Type B pancreatic cell (in vitro differentiated cells): ENCODE results near the gene REEP3. TPM values are rescaled to one million over a fixed set of nuclear protein-coding genes. Genes with fewer than 3 reads are reported as not detected.

ENCODE experiments used
- DNase-seq: peaks from one replicate; pipeline ENCODE4 v3.0.0; 2021; ENCODE audit warnings: mixed read lengths; ENCODE audit not compliant: unreplicated experiment; ENCODE audit errors: extremely low spot score
- H3K27ac Mint-ChIP-seq: 2 replicates; pipeline ENCODE4 v1.8.0; 2021; ENCODE audit warnings: mild to moderate bottlenecking, mixed read lengths
- H3K27me3 Mint-ChIP-seq: 2 replicates; pipeline ENCODE4 v1.8.0; 2021; ENCODE audit warnings: mixed read lengths
- H3K36me3 Mint-ChIP-seq: 2 replicates; pipeline ENCODE4 v1.8.0; 2021; ENCODE audit warnings: mixed read lengths
- H3K4me1 Mint-ChIP-seq: one replicate; pipeline ENCODE4 v1.8.0; 2021; ENCODE audit warnings: mixed read lengths; ENCODE audit not compliant: unreplicated experiment
- H3K4me3 Mint-ChIP-seq: 2 replicates; pipeline ENCODE4 v1.8.0; 2021; ENCODE audit warnings: mild to moderate bottlenecking, mixed read lengths
- H3K9me3 Mint-ChIP-seq: 2 replicates; pipeline ENCODE4 v1.8.0; 2021; ENCODE audit warnings: mixed read lengths
- CTCF ChIP-seq: fragments of 200-600 bp; sonication (generic); conservative IDR thresholded peaks from 2 replicates; pipeline ENCODE4 v1.5.0; 2021; ENCODE audit warnings: antibody characterized with exemption, mild to moderate bottlenecking
- total RNA-seq: library from RNA; stranded (reverse); gene quantifications from 2 replicates; pipeline ENCODE4 v1.2.1, GENCODE V29; 2021; ENCODE audit warnings: low replicate concordance

REEP3 gene
- total RNA-seq, 1 donor from 2014 or later, result 38.1 TPM

- TF ChIP-seq CTCF, result no peak
- Mint-ChIP-seq H3K9me3 (no peaks in the 10 kb centered on the region), H3K27ac (no peak overlapping the region), H3K4me3 (no peak overlapping the region), H3K4me1 (peaks cover 12% of the 10 kb centered on the region), H3K27me3 (no peaks in the 10 kb centered on the region), H3K36me3 (no peaks in the 10 kb centered on the region)
- DNase-seq, result no peak
Observed at GRCh38 chr10:63587191-63587590, 66.0 kb downstream of the REEP3 start.

DNA sequence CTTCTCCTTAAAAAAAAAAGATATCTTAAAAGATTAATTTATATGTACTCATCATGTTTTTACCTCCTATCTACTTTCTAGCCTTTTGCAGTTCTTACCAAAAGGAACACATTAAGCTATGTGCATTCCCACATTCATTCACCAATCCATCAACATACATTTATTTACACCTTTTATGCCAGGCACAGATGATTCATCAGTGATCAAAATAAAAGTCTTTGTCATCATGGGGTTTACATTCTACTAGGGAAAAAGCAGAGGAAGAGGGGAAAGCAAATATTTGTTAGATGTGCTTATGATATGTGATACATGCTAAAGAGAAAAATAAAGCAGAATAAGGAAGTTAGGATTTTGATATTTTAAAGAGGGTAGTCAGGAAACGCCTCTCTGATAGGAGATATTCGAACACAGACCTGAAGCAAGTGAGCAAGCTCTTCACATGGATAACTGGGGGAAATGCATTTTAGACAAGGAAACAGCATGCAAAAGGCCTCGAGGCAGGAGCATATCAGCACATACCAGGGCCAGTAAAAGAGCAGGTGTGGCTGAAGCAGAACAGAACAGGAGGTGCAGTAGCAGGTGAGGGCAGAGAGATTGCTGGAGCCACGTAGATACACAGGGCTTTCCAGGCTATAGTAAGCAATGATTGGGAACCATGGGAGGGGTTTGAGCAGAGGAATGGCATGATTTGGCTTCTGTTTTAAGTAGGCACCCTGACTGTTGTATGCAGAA lies 67.4 kb downstream of the REEP3 start:
- Mint-ChIP-seq H3K4me3 (no peak overlapping the region), H3K4me1 (peaks cover 13% of the 10 kb centered on the region), H3K27me3 (no peaks in the 10 kb centered on the region), H3K36me3 (no peaks in the 10 kb centered on the region), H3K27ac (no peak overlapping the region), H3K9me3 (no peaks in the 10 kb centered on the region)
- TF ChIP-seq CTCF, result no peak
- DNase-seq, result no peak

DNA sequence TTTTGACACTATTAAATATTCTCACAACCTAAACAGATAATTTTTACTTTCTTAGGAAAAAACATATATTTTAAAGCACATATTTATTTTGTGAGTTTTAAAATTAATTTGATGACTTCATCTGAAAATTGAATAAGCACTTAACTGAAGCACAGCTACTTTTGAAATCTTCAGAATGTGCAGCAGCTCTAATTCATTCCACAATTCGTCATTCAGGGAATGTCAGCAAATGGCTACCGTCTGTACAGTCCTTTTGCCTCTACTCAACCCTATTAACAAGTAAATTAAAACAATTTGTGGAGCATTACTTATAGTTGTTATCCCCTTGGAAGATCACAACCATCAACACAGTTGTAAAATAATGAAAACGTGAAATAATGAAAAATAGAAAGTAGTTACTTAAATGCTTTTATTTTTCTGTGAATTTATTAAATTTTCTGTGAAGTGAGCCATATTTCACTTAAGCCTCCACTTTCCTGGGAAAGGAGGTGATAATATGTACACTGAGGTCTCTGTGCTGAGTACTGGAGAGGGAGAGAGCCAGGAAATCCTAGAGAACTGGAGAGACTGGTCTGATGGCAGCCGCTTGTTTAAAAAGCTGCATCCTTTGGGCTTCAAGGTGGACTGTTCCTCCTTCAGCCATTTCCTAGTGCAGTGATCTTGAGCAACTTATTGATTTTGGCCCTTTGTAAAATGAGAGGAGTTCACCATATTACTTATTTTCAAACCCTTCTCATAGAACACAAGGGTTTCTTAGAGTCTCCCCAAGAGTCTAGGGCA lies 70.6 kb downstream of the REEP3 start:
- Mint-ChIP-seq H3K36me3 (peaks cover 11% of the 10 kb centered on the region), H3K4me3 (no peak overlapping the region), H3K4me1 (peaks cover 9% of the 10 kb centered on the region), H3K27me3 (no peaks in the 10 kb centered on the region), H3K9me3 (no peaks in the 10 kb centered on the region), H3K27ac (peak overlapping the region; percentile 24)
- TF ChIP-seq CTCF, result no peak
- no peak for DNase-seq

DNA sequence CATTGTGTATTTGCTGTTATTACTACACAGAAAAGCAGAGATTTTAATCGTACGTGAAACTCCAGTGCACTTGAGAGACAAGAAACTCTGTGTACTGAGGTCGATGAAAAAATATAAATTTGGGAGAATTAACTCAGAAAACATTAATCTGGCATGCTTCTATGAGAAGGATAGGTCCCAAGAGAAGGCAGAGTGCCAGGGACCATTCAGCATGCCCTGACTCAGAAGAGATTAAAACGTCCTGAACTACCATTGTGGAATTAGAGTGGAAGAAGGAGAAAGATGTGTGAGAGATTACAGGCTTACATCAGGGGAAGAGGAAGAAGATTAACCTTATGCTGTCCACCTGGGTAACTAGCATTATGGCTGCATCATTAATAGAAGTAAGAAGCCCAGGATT lies 72.4 kb downstream of the REEP3 start:
- Mint-ChIP-seq H3K27me3 (no peaks in the 10 kb centered on the region), H3K36me3 (peaks cover 18% of the 10 kb centered on the region), H3K27ac (no peak overlapping the region), H3K9me3 (no peaks in the 10 kb centered on the region), H3K4me1 (peaks cover 9% of the 10 kb centered on the region), H3K4me3 (no peak overlapping the region)
- no peak for TF ChIP-seq CTCF
- no peak for DNase-seq

- Mint-ChIP-seq H3K27ac (peak overlapping the region; percentile 12), H3K27me3 (no peaks in the 10 kb centered on the region), H3K4me1 (peaks cover 9% of the 10 kb centered on the region), H3K9me3 (no peaks in the 10 kb centered on the region), H3K36me3 (peaks cover 23% of the 10 kb centered on the region), H3K4me3 (no peak overlapping the region)
- TF ChIP-seq CTCF, result peak; percentile 36
- no peak for DNase-seq
Observed at GRCh38 chr10:63595072-63595471, 73.9 kb downstream of the REEP3 start.
